Astrocyte of the hippocampus (primary cell): Measurements from ENCODE around the gene SCN9A.
A peak's percentile ranks its signal among the peaks of the same experiment; 100 is the strongest.
"Not testable (repeated sequence)": the region's sequence is repeated elsewhere in the genome, so short reads cannot be mapped to it uniquely, and the experiment has no call there.

Experiments used
- DNase-seq: peaks from one replicate; pipeline ENCODE4 v3.0.0; 2011; ENCODE audit warnings: low read depth, low spot score

Gene SCN9A

DNA sequence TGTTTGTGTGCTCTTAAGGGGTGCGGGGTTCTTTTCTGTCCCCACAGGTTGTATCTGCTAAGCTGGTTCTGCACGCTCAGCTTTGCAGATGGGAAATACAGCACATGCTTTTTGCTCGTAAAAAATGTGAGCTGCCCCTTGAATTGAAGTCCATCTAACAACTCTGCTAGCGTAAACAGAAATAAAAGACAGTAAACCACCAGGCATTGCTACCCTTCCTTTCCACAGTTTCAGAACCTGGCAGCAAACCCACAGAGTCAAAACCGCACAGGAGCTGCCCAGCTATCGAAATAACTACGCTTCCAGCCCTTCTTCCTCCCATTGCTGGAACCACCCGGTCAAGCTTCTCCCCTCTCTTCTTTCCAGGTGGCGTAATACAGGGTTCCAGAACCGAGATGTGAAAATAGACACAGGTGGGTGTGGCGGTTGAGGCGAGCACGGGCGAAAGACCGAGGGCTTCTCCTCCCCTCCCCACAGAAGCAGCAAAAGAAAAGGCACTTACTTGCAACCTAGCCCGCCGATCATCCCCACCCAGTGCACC, 479 bp downstream of the SCN9A start:
- DNase-seq = no peak

DNA sequence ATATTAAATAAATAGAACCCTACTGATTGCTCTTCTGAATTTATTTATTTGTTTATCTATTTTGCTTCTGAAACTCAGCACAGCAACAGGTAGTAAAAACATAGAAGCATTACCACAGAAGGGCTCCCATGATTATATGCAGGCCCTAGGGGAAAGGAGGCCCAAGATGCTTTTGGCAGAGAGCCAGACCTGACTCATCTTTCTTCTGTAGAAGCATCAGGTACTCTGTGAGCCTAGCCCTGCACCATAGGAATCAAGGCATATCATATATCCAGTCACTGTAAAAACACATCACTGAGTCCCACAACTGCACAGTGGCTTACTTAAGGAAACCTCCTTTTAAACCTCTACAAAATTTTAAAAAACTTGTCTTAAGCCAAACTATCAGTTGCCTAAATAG, 1.8 kb downstream of the SCN9A start:
- peak; percentile 27 for DNase-seq

DNA sequence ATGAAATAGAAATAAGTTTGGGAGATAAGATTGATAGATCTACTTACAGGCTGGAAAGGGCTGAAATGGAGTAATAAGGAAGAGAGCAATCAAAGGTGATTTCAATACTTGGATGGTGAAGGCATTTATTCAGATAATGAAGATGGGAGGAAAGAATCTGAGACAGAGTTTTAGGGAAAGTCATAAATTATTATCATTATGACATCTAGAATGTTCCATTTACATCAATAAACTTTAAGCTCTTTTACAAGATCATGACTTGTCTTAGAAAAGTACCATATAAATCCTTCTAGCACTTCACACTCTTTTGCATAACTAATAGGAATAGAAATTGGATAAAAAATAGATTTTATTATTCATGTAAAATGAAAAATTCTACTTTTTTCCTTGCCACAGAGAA, 2.2 kb downstream of the SCN9A start:
- no peak for DNase-seq

DNA sequence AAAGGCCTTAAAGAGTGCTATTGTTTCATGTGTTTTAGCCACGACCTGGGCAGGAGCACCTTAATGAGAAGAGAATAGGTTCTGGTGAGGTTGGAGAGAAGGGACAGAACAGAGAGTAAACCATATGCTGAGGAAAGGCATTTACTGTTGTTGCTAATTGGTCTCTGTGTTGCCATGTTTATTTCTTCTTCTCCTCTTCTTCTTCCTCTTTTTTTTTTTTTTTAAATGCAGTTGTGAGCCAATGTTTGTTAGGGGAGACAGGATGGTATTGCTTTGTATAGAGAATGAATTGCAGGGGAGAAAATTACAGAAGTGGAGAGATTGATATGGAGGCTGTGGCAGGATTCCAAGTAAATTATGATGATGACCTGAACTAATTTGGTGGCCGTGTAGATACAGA, 2.6 kb downstream of the SCN9A start:
- DNase-seq = no peak

DNA sequence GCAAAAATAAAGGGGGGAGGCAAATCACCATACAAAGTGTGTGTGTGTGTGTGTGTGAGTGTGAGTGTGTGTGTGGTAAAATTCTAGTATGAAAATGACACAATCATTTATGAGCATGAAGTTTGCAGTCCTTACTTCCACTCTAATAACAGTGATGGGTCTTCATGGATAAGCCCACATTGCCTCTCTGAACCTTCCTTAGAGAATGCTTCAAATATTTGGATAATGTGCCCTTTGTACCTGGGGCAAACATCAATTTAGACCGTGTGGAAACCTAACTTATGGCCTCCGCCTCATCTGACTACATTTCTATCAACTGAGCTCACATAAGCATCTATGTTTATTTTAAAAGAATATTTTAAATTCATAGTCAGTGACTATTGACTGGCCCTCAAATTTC, 3.7 kb downstream of the SCN9A start:
- DNase-seq = no peak

DNA sequence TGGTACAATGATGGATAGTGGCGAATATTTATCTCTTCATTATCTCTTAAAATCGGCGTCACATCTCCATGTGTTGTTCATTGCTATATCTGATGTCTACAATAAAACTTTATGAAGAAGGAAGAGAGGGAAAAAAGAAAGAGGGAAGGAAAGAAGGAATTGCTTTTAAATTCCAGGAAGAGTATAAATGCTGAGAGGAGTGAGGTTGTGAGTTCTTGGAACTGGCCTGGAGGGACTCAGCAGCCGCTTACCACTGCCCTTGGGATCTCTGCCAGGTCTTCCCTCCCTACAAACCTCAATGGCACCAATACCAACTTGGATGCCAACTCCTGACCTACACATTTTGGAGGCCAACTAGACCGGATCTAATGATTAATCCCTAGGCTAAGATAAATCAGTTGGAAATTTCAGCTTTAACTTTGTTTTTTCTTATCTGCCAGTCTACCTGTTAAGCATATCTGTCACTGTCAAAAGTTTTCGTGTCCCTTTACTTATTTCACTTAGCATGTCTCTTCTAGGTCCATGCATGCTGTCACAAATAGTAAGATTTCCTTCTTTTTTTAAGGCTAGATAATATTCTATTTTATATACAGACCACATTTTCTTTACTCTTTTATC, 9.8 kb downstream of the SCN9A start:
- DNase-seq = peak; percentile 72

DNA sequence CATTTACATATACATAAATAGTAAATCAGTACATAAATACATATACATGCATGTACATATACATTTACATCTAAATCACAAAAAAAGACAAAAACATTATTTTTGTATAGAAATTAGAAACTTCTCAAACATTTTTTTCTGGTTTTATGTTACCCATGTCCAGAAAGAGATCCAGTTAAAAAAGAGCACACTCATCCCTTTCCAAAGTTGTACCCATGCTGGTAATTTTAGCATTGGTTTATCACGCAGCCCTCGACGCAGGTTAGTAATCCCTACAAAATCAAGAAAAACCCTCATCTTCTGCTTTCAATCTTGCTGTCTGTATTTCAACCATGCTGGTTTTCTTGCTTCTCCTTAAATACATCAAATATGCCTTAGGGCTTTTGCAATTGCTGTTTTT, 10.5 kb downstream of the SCN9A start:
- DNase-seq = no peak

DNA sequence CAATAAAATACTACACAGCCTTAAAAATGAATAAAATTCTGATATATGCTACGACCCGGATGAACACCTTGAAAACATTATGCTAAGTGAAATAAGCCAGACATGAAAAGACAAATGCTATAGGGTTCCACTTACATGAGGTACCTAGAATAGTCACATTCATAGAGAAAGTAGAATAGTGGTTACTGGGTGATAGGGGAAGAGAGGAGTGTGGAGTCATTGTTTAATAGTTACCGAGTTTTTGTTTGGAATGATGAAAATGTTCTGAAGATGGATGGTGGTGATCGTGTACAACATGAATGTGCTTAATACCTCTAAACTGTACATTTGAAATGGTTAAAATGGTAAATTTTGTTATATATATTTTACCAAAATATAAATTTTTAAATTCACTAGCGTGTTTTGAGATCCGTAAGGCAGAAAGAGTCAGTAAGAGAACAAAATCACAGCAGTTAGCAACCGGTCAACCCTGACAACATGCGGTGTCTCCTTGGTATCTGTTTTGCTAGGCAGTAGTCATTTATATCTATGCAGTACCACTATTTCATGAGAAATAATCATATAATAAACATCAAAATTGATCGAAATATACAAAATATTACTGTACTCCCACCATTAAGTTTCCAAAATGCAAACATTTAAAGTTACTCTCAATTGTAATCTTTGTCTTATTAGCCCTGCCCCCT, 11.1 kb downstream of the SCN9A start:
- DNase-seq = no peak

DNA sequence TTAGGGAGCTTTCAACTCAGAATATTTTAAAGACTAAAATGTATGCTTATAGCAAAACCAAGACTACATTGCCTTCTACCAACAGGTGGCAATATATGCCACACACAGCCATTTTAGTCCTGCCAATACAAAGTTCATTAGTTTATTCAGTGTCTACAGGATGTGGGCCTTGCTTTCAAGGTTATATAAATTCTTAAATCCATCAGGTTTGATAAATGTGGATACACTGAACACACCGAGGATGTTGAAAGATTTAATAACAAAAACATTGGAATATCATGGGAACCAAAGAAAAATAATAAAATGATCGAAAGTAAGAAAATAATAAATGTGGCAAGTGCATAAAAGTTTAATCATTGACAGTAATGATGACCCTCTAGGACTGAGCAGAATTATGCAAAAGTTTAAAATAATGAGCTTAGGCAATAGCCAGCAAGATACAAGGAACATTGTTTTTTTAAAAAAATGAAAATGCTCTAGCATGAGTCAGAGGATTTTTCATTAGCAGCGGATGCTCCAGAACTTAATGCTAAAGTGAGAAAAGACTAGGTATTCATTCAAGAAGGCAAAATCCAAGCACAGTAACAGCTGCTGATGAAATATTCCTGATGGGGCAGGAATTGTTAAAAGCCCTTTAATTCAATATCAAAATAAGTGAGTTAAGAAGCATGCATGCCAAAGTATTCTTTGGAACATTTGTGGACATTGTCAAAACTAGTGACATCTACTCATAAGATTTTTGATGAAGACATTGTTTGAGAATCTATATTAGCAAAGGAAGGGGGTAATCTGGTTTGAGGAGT, 14.2 kb downstream of the SCN9A start:
- peak; percentile 50 for DNase-seq

DNA sequence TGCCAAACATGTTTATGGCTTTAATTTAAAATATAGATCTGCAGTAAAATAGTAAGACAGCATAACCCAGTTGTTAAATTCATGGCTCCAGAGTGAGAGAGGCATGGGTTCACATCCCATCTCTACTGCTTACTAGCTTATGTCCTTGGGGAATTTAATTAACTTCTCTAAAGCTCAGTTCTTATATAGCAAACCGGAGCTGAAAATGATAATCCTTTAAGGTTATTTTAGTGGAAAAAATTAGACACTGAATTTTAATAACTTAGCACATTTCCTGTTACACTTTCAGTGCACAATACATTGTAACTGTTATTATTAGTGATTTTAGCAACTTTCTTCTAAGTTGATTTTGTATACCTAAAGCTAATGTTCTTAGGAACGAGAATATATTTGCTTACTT, 14.8 kb downstream of the SCN9A start:
- no peak for DNase-seq

DNA sequence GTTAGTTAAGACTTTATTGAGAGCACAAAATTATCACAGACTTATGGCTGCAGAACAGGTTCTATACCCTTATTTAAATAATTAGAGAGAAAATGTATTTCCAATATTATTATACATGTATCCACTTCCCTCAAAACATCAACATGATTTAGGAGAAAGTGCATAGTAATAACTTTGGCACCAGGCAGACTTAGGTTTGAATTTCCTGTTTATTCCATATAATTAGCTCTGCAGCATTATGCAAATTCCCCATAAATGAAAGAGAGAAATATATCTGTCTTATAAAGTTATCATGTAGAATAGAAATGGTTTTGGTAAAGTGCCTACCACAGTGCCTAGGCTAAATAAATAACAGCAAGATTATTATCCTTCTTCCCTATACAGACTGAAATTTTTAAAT, 15.3 kb downstream of the SCN9A start:
- DNase-seq = no peak

DNA sequence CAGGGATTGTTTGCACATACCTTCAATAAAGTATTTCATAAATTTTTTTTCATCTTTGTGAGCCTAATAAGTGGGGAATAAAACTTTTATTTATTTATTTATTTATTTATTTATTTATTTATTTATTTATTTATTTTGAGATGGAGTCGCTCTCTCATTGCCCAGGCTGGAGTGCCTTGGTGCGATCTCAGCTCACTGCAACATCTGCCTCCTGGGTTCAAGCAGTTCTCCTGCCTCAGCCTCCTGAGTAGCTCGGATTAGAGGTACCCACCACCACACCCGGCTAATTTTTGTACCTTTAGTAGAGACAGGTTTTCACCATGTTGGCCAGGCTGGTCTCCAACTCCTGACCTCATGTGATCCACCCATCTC, 17.8 kb downstream of the SCN9A start:
- DNase-seq = not testable (repeated sequence)

DNA sequence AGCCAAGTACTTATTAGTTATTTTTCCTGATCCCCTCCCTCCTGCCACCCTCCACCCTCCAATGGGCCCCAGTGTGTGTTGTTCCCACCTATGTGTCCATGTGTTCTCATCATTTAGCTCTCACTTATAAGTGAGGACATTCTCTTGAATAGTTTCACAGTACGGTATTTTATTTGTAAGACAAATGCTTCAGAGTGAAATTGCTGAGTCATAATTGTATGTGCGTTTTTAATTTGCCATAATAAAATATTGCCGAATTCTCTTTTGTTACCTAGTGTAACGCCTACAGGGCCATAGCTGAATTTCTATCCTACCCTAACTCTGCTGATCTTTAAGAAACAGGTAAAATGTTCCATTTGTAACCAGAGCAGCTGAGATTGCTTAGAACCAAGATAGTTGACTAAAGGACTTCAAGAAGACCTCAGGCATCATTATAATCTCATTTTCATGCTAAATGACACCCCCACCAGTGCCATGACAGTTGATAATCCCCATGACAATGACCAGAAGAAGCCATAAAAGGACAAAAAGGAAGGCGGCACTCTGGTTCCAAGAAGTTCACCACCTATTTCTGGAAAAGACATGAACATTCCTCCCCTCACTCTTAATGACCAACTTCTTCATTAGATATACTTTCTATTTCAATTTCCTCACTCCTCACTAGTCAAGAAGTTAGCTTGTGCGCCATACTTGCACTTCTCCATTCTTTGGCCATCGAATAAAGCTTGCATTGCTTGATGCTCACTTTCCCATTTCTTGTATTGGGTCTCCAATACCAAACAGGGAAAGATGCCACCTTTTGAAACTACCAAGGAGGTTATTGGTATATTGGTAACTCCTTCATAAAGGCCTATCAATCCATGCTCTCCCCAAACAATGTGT, 18.4 kb downstream of the SCN9A start:
- DNase-seq = no peak

DNA sequence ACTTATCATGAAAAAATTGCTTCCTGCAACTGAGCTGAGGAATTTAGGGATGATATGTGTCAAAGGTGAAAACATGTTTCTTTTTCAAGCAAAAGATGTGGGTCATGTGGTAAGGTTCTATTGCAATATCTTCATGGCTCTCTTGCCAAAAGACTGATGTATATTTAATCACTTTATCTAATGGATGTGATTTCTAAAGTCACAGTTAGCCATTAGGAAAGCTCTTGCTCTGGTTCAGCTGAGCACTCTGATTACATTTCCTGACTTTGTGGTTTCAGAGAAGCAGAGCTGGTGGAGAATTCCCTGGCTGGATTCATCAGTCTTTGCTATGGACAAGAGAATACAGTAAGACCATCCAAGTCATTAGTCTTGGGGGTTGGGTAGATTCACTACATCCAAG, 24.4 kb downstream of the SCN9A start:
- peak; percentile 9 for DNase-seq

DNA sequence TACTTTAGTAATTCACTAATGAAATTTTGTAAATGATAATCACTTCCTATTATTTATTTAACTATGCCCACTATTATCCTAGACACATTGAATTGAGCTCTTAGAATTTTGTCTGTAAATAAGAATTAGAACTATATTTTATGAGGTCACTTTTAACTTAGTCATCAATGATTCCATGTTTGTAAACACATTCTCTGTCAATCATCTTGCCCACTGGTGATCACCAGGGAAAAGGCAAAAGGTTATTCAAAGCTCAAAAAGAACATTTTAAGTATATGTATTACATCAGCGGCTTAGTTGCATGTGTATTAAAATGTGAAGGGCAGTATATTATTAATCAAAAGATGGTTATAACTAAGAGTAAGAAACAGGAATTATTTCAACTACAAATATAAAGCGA, 25.2 kb downstream of the SCN9A start:
- DNase-seq = no peak

DNA sequence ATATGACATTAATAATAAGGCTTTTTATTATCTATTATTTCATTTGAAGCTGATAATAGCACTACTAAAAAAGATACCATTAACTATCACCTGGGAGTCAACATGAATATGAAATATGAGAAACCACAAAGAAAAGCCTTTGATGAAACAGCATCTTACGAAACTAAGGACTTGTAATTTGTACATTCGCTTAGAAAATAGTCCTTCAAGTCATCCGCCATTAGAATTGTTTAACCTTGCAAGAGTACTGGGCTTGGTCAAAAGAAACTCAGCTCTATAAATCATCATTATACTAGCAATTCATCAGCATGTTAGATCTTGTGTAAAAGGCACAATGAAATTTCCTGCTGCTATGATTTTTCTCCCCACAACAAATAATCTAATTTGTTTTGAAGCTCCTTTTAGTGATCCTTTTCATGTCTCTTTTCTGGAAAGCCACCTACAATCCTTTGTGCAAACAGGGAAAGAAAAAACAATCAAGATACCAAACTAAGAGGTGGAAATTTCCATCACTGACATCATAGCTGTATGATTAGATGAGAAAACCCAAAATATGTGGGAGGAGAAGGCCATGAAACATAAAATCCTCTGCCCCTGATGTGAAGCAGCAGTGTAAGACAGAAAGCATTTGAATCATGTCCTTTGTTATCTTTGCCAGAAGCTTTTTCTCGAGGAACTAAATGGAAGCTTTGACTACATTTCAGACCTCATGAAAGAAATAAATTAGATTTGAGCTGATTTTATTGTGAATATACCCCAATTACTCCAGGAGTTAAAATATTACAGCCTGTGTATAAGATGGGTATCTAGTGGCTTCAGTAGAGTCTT, 31.2 kb downstream of the SCN9A start:
- peak; percentile 25 for DNase-seq

DNA sequence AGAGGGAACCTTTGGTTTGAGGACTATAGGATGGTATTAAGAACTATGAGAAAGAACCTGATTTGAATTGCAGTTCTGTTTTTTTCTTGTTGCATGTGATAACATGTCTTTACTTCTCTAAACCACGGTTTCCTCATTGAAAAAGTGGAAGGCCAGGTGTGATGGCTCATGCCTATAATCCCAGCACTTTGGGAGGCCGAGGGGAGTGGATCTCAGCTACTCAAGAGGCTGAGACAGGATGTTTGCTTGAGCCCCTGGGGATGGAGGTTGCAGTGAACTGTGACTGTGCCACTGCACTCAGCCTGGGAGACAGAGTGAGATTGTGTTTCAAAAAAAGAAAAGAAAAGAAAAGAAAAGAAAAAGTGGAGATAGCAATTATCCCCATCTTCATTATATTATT, 32.3 kb downstream of the SCN9A start:
- DNase-seq = no peak

DNA sequence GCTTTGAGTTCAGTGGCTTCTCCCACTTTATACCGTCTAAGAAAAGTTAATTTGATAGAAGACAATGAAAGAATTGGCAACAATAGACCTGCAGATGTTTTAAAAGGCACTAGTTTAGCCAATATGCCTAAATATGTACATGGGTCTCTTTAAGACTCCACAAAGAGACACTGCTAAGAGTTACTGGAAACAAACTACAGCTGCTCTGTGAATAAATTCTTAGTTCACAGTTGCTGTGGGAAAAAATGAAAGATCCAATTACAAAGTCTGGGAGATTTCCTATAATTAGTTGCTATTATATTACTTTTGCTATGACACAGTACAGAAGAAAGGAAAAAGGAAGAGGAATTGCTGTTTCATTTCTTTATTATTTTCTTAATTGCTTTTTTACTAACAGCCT, 34.3 kb downstream of the SCN9A start:
- DNase-seq = no peak

DNA sequence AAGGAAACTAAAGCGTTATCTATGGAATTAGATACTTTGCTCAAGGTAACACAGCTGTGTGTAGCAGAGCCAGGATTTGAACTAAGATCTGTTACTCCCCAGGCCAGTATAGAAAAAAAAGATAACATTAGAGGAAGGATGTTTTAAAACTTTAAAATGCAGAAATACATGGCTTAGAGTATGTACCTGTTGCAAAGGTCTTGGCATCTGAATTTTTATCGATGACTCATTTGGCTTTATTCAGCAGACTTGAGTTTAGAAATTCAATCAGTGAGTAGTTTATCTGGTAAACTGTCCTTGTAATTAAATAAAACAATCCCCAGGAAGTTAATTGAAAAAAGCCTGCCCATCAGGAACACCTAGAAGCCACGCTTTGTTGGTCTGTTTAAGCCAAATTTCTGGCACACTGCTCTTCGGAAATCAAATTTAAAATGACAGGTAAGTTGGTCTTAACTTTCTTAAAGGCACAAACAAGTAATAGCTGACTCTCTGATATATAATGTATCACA, 36.9 kb downstream of the SCN9A start:
- no peak for DNase-seq

DNA sequence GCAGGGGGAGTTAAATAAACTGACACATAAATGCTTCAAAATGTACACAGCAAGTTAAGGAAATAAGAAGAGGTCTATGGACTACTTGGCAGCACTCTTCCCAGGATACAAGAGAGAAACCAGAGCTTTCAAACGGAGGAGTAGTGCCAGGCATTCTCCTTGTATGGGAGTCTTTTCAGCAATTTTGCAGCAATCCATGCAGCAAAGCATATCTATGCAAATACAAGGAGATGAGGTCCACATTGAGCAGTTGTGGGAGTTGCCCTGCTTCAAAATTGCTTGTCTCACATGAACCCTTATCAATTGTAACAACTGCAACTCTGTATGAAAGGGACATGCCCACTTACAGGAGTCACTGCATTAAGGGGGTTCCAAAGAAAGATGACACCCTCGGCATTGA, 37.8 kb downstream of the SCN9A start:
- DNase-seq = no peak

DNA sequence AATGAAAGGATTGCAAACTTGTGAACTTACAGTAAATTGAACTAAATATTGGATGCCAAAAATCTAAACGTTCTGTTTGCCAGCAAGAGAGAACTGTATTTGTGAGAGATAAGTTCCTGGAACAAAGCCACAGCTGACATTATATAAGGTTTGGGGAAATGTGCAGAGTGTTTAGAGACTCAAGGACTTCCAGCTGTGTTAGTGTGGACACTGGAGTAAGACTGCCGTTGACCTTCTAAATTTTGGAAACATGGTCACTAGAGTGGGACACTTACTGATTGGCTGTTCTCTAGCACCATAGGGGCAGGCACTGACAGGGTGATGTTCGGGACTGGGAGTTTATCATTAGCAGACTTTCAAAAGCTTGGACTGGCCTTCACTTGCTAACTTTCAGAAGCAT, 40.5 kb downstream of the SCN9A start:
- DNase-seq = no peak
